ENCODE measurements around the gene RSRC1.

The RSRC1 gene

DNA sequence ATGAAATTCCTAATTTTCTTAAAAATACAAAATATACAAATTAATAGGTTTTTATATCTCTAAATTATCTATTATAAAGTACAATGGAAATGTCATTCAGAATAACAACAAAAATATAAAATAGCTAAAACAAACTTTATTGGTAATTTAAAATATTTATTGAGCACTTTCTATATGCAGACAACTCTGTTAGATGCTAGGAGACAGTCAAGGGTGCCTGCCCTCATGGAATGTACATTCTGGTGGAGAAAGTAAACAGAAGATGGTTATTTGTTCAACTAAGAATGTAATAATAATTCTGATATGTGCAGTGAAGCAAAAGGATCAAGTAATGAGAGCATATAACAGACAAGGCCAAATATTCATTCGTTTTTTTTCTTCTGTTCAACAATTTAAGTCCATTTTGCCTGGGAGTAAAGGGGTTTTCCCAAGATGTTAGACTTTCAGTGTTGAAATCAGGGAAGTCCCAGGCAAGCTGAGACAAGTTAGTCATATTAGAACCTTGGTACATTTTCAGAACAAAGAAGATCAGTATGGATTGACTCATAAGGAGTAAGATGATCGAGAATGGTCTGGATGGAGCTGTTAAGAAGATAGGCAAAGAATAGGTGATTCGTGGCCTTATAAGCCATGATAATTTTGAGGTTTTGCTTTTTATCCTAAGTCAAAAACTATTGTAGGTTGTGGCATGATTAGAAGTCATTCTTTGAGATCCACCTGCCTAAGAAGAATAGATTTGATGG lies 310.9 kb downstream of the RSRC1 start:
- no peaks in the 10 kb centered on the region for H3K27me3 ChIP-seq (replicated peaks)
- peak overlapping the region; percentile 33 for H3K27ac ChIP-seq
- TF ChIP-seq, protein P1, sequence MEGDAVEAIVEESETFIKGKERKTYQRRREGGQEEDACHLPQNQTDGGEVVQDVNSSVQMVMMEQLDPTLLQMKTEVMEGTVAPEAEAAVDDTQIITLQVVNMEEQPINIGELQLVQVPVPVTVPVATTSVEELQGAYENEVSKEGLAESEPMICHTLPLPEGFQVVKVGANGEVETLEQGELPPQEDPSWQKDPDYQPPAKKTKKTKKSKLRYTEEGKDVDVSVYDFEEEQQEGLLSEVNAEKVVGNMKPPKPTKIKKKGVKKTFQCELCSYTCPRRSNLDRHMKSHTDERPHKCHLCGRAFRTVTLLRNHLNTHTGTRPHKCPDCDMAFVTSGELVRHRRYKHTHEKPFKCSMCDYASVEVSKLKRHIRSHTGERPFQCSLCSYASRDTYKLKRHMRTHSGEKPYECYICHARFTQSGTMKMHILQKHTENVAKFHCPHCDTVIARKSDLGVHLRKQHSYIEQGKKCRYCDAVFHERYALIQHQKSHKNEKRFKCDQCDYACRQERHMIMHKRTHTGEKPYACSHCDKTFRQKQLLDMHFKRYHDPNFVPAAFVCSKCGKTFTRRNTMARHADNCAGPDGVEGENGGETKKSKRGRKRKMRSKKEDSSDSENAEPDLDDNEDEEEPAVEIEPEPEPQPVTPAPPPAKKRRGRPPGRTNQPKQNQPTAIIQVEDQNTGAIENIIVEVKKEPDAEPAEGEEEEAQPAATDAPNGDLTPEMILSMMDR (IDR thresholded peaks at IDR 0.05; ENCODE audit: low read depth, low read length, missing control alignments): no peak
- no peaks in the 10 kb centered on the region for H3K36me3 ChIP-seq (replicated peaks)
- DNase-seq: peak; percentile 62
- no peak overlapping the region for H3K4me3 ChIP-seq (ENCODE audit: low read depth, low read length)
- in situ Hi-C loops (cut with HindIII; ENCODE audit: low pct_ligation_motif_present, low sequenced_read_pairs): no loop called here

DNA sequence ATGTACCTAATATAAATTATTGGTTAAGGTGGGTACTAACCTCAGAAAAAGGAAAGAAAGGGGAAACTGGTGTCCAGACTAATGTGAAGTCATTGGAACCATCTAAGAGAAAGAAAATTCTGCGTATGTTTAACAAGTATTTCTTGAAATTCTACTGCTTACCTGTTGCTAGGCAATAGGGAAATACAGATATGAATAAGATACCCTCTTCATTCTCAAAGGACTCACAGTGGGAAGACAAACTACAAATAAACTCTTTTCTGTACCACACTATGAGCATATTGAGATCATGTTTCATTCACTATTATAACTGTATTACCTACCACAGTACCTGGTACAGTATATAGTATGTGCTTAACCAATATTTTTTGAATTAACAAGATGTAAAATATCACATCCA lies 320.6 kb downstream of the RSRC1 start:
- in situ Hi-C loops (cut with HindIII; ENCODE audit: low pct_ligation_motif_present, low sequenced_read_pairs): no loop called here
- H3K27me3 ChIP-seq (replicated peaks): no peaks in the 10 kb centered on the region
- H3K27ac ChIP-seq: no peak overlapping the region
- H3K4me3 ChIP-seq (ENCODE audit: low read depth, low read length): no peak overlapping the region
- no peaks in the 10 kb centered on the region for H3K36me3 ChIP-seq (replicated peaks)
- no peak for DNase-seq
- TF ChIP-seq, protein P1 (IDR thresholded peaks at IDR 0.05; ENCODE audit: low read depth, low read length, missing control alignments): no peak

DNA sequence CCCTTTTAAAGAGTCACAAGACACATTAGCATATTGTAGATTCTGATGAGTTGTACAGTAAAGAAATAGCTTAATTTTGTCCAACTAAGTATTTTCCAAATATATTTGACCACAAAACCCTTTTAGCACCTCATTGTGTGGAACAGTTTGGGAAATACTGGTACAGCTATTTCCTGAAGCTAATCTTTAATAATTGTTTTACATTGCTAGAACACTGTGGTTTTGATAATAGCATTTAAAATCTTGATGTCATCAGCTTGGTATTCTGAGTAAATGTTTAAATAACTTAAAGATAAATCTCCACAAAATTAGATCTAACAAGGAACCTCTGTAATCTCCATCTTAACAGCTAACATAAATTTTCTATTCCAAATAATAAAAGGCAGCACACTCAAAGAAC lies 321.1 kb downstream of the RSRC1 start:
- H3K27me3 ChIP-seq (replicated peaks): no peaks in the 10 kb centered on the region
- no peaks in the 10 kb centered on the region for H3K36me3 ChIP-seq (replicated peaks)
- H3K4me3 ChIP-seq (ENCODE audit: low read depth, low read length): no peak overlapping the region
- no peak for DNase-seq
- H3K27ac ChIP-seq: no peak overlapping the region
- in situ Hi-C loops (cut with HindIII; ENCODE audit: low pct_ligation_motif_present, low sequenced_read_pairs): no loop called here
- TF ChIP-seq, protein P1 (IDR thresholded peaks at IDR 0.05; ENCODE audit: low read depth, low read length, missing control alignments): no peak

DNA sequence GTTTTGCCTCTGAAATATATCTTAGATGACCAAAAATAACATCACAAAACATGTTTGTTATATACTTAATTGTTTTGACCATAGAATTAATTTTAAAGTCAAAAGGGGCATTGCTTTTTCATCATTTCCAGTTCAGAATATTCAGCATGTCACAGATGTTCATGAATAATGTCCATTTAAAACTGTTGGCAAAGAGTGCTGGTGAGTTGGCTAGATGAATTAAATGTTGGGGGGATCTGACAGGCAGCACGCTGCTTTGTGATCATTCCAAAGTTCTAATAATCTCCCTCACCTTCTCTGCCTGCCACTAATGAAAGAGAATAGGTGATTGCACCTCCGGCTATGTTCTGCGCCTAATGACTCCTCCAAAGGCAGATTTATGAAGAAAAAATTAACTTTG lies 321.9 kb downstream of the RSRC1 start:
- H3K36me3 ChIP-seq (replicated peaks): no peaks in the 10 kb centered on the region
- TF ChIP-seq, protein P1 (IDR thresholded peaks at IDR 0.05; ENCODE audit: low read depth, low read length, missing control alignments): no peak
- DNase-seq: no peak
- H3K27ac ChIP-seq: no peak overlapping the region
- H3K4me3 ChIP-seq (ENCODE audit: low read depth, low read length): no peak overlapping the region
- H3K27me3 ChIP-seq (replicated peaks): no peaks in the 10 kb centered on the region
- in situ Hi-C loops (cut with HindIII; ENCODE audit: low pct_ligation_motif_present, low sequenced_read_pairs): no loop called here

DNA sequence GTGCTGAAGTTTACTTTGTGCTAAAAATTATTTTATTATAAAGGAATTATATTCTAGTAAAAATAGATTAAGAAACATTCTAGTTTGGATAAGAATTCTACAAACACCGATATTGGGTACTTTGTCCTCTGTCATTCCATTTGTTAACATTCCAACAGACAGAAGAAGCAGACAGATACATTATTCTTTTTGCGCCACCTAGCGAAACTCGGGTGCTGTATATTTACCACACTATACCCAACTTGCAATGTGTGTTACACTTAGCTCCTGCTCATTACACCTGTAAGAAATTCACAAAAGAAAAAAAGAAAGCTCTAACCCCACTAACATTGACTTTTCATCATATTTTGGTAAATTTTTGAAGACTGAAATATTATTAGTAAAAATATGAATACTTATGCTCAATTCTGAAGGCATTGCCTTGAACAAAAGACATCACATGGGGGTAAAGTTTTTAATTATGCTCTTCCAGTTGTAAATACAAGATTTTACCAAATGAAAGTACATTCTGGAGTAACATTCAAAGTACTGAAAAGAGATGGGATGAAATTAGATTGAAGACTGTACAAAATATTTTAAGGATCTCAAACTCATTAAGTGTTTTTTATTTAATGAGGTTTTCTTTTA lies 324.6 kb downstream of the RSRC1 start:
- TF ChIP-seq, protein P1 (IDR thresholded peaks at IDR 0.05; ENCODE audit: low read depth, low read length, missing control alignments): peak; percentile 72
- Histone ChIP-seq H3K4me3 (ENCODE audit: low read depth, low read length) (no peak overlapping the region), H3K27me3 (replicated peaks) (no peaks in the 10 kb centered on the region), H3K36me3 (replicated peaks) (no peaks in the 10 kb centered on the region), H3K27ac (no peak overlapping the region)
- in situ Hi-C loops (cut with HindIII; ENCODE audit: low pct_ligation_motif_present, low sequenced_read_pairs): no loop called here
- DNase-seq: peak; percentile 70

Data from brain microvascular endothelial cell (primary cell).